GM18861 (cell line): ENCODE results near the gene LRP6.
A peak's percentile ranks its signal among the peaks of the same experiment; 100 is the strongest.
"Not testable (repeated sequence)": the region's sequence is repeated elsewhere in the genome, so short reads cannot be mapped to it uniquely, and the experiment has no call there.

Experiments
- ATAC-seq: cut with Tn5 transposase; IDR thresholded peaks from one replicate; pipeline ENCODE4 v1.9.1; 2021; ENCODE audit not compliant: unreplicated experiment

Gene LRP6

GRCh38 chr12:12265571-12266388 is 1.1 kb downstream of the LRP6 start:
- ATAC-seq, result no peak

DNA sequence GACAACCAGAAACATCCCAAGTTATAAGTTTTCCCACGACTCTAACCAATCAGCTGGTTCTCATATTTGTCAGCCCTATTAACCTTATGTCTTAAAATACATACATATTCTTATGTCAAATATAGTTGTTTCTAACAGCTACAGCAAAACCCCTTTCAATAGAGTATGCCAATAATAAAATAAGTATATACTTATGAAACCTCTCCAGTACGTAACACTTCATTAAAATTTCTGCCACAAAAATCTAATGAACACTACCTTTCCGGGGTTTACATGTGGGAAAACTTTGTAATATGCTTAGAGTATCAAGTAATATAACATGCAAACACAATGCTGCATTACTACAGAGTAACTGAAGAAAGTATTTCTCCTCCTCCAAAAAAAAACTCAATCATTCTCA is 1.8 kb downstream of the LRP6 start:
- no peak for ATAC-seq

DNA sequence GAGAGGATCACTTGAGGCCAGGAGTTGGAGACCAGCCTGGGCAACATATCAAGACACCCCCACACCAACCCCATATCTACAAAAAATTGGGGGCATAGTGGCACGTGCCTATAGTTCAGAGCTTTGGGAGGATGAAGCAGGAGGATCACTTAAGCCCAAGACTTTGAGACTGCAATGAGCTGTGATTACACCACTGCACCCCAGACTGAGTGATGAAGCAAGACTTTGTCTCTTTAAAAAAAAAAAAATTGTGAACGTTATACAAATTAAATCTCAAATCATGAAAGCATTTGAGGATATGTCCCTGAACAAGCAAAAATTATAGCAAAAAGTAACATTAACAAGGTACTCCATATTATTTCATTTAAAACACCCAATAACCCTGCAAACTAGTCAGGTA is 2.9 kb downstream of the LRP6 start:
- ATAC-seq, result no peak

- ATAC-seq, result not testable (repeated sequence)
Measured at GRCh38 chr12:12256291-12256757, 10.5 kb downstream of the LRP6 start.

DNA sequence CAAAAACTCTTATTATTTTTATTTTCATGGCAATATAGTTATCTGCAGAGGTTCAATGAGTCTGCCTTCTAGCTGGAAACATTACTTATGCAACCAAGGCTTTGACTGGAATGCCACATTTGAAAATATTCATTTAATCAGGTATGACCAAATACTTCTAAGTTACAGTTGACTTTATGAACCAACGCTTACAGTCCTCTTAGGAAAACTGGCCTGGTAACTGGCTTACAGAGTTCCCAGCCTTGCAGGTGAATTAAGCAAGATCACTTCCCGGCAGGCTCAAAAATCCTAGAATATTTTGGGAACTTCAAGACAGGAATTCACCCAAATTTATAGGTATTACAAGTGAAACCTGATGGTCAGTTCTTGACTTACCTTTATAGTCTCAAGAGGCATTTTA is 12.3 kb downstream of the LRP6 start:
- ATAC-seq, result no peak

DNA sequence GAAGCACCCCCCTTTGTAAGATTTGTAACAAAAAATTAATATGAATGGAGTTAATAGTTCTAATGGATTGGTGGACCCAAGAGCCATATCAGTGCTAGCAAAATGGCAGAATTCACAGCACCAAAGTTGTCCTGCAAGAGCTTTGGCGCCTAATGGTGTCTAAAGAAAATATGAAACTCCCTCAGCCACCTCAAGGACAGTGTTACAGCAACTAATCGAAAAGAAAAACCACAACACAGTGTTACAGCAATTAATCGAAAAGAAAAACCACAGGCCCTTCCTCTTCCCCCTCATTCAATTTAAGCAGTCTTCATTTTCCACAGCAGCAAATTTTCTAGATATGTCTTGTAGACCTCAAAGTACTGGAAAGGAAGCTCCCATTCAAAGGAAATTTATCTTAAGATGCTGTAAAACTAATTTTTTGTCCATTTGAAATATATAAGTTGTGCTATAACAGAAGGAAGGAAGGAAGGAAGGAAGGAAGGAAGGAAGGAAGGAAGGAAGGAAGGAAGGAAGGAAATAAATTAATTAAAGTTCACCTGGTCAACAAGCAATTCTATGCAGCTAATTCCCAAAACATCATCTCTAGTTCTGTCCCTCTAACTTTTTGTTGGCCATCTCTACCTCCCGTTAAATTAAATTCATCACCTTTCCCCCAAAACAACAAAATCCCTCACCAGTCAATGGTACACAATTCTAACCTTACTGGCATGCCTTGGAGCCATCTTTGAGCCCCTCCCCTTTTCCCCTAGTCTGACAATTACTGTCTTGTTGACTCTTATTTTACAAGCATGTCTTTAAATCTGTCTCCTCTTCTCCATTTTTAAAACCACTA is 17.4 kb downstream of the LRP6 start:
- ATAC-seq, result no peak

DNA sequence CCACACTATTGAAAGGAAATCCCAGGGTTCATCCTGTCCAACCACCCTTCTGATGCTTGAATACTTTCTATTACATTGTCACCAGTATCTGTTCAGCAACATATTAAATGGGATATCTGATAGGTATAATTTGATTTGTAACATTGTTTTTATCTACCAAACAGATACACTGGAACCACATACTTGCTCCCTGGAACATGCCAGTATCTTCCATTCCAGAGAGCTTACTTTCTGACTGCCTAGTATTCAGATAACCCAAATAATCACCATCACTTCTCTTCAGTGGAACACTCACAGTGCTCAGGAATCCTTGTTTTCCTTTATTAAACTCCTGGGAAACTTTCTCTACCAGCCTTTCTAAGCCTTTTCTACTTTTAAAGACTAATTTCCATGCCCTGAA is 19.3 kb downstream of the LRP6 start:
- ATAC-seq, result no peak

GRCh38 chr12:12244341-12244740 is 22.5 kb downstream of the LRP6 start:
- no peak for ATAC-seq

DNA sequence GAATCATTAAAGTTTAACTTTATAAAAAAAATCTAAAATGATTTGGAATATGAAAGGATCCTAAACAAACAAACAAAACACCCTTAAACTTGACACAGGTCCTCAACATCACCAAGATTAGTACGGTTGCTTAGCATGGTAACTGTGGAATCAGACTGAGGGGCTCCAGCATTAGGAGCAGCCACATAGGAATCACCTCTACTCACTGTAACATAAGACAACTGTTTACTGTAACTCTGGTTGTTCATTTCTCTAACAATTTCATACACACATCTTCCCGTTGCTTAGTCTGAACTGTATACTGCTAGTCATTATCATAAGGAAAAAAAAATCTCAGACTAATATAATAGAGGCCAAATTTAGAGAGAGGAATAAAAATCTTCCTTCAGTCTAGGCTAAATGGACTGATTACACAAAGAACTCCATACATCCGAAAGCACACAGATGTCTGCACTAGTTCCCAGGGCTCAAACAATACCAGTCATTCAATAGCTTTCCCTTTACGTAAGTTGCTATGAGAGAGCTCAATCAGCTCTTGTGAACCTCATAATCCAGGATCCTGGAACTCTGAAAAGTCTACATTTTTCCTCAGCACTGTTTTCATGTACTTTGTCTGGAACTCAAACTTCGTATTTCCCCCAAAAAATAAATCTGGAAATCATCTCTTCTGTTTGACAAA is 26.0 kb downstream of the LRP6 start:
- ATAC-seq, result no peak

DNA sequence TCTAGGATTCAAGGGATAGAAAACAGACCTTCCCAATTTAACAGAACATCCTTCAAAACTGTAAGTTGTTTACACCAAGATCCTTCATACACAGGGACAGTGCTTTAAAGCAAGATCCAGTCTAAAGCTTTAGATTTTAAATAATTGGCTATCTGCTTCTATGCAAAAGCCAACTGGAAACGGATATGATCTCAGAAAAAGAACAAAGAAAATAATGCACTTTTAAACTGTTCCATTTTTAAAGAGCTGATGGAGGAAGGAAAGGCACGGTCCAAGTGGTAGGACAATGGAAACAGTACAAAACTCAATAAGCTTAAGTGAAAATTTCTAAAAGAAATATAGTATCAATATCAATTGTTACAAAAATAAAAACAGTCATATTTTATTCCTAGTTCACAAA is 27.7 kb downstream of the LRP6 start:
- ATAC-seq, result no peak

GRCh38 chr12:12238605-12239004 is 28.2 kb downstream of the LRP6 start:
- ATAC-seq, result no peak

GRCh38 chr12:12236896-12237295 is 29.9 kb downstream of the LRP6 start:
- no peak for ATAC-seq

DNA sequence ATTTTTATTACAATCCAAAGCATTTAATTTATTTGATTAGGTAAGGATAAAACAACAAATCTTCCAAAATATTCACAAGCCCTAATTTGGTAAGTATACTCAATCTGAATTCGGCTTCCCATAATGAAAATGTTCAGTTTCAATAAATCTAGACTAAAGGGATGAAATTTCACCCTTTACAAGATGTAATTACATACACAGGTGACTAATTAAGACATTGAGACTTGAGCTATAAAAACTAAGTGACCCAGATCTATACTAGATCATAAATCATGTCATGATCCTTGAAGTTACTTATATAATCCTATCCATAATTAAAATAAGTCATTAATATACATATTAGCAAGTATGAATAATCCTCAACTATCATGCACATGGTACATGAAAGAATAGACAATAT is 36.6 kb downstream of the LRP6 start:
- no peak for ATAC-seq

- ATAC-seq, result no peak
Measured at GRCh38 chr12:12229556-12230092, 37.2 kb downstream of the LRP6 start.

GRCh38 chr12:12228402-12228801 is 38.4 kb downstream of the LRP6 start:
- ATAC-seq, result no peak

- ATAC-seq, result no peak
Measured at GRCh38 chr12:12226187-12226586, 40.7 kb downstream of the LRP6 start.

DNA sequence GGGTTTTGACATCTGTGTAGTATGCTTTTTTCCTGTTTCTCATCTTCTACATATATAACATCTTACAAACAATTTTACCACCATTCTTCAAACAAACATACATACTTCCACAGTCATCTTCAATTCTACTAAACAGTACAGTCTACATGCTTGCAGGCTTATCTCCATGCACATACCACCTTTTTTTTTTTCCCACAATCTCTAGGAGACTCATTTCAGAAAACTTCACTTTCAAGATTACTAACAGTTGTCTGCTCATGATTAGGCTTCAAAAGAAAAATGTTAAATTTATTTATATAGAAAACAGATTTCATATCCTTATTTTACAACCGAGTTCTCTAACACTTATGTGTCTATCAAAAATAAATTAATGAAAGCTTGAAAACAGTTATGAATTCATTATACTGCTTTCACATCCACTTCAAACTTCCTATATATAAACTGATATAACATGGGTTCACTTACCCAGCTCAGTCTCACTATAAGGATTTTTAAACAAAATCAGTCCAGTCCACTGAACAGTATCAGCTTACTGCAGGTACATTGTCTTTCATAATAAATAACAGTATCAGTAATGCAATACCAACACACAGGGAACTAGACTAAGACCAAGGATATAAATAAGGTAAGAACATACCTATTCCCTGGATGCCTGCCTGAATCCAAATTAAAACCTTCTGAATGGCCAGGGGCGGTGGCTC is 42.5 kb downstream of the LRP6 start:
- peak; percentile 43 for ATAC-seq

DNA sequence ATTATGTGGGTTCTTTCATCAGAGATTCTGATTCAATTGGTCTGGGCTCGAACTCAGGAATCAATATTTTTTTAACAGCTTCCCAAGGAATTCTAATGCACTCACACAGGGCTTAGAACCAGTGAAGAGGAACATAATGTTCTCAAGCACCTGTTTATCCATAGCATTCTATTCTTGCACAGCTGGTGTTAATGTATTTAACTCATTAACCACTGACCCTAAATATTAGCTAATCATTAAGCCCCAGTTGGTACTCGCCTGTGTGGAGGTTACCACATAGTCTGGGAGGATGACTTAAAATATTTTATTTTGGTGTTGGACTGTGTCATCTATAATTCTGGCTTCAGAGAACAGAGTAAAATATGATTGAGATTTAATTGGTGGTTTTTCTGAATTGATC is 45.3 kb downstream of the LRP6 start:
- peak; percentile 62 for ATAC-seq

- no peak for ATAC-seq
Measured at GRCh38 chr12:12219664-12220063, 47.2 kb downstream of the LRP6 start.

DNA sequence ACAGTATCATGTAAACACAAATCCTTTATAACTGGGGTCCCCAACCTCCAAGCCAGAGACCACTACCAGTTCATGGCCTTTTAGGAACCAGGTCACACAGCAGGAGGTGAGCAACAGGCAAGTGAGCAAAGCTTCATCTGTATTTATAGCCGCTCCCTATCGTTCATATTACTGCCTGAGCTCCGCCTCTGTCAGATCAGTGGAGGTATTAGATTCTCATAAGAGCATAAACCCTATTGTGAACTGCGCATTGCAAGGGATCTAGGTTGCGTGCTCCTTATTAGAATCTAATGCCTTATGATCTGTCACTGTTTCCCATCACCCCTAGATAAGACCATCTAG is 49.9 kb downstream of the LRP6 start:
- ATAC-seq, result no peak
